D721Med (cell line): Measurements from ENCODE around the gene BCL2L14.

Source experiments
- DNase-seq: peaks from one replicate; pipeline ENCODE4 v3.0.0; 2011; ENCODE audit warnings: low spot score; ENCODE audit not compliant: insufficient read length
- FAIRE-seq: peaks from 2 replicates; lab custom pipeline; 2011; peaks lifted over from hg19 to GRCh38; lab: Jason Lieb, UNC
- TF ChIP-seq, protein P1 (sequence below): IDR thresholded peaks from 2 replicates; pipeline ENCODE4 v1.5.1; 2012; ENCODE audit warnings: mild to moderate bottlenecking, control low read depth; ENCODE audit not compliant: insufficient read depth; ENCODE audit errors: missing control alignments

BCL2L14 gene

GRCh38 chr12:12035229-12035628, 35.5 kb upstream of the BCL2L14 start:
- TF ChIP-seq, protein P1, sequence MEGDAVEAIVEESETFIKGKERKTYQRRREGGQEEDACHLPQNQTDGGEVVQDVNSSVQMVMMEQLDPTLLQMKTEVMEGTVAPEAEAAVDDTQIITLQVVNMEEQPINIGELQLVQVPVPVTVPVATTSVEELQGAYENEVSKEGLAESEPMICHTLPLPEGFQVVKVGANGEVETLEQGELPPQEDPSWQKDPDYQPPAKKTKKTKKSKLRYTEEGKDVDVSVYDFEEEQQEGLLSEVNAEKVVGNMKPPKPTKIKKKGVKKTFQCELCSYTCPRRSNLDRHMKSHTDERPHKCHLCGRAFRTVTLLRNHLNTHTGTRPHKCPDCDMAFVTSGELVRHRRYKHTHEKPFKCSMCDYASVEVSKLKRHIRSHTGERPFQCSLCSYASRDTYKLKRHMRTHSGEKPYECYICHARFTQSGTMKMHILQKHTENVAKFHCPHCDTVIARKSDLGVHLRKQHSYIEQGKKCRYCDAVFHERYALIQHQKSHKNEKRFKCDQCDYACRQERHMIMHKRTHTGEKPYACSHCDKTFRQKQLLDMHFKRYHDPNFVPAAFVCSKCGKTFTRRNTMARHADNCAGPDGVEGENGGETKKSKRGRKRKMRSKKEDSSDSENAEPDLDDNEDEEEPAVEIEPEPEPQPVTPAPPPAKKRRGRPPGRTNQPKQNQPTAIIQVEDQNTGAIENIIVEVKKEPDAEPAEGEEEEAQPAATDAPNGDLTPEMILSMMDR: no peak
- FAIRE-seq: no peak
- DNase-seq: no peak

GRCh38 chr12:12036901-12037300, 33.8 kb upstream of the BCL2L14 start:
- no peak for DNase-seq
- TF ChIP-seq, protein P1: no peak
- no peak for FAIRE-seq

GRCh38 chr12:12039897-12040296, 30.8 kb upstream of the BCL2L14 start:
- TF ChIP-seq, protein P1: no peak
- DNase-seq (no peak), FAIRE-seq (no peak)

DNA sequence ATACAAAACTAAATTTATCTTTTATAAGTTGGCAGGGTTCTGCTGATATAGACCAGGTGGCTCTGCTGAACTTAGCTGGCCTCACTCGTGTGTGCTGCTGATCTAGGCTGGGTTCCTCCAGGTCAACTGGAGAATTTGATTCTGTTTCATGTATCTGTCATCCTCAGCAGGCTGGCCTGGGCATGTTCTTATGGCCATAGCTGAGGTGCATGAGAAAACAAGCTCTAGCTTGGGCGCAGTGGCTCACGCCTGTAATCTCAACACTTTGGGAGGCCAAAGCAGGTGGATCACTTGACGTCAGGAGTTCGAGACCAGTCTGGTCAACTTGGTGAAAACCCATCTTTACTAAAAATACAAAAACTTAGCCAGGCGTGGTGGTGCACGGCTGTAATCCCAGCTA, 24.3 kb upstream of the BCL2L14 start:
- TF ChIP-seq, protein P1: no peak
- FAIRE-seq (no peak), DNase-seq (no peak)

- TF ChIP-seq, protein P1: no peak
- DNase-seq (no peak), FAIRE-seq (no peak)
These were observed 23.1 kb upstream of the BCL2L14 start for GRCh38 chr12:12047682-12048081.

DNA sequence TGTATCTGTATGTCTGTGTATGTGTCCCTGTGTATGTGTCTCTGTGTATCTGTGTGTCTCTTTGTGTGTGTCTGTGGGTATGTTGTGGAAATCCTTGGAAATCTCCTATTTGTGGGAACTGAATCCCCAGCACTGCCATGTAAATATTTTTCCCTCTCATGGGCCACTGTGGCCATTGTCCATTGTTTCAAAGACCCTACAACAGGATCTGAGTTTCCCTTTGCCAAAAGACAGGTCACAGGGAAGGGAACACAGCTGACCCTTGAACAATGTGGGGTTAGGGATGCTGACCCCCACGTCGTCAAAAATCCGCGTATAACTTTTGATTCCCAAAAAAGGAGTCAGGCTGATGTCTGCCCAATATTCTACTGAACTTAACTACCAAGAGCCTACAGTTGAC, 22.5 kb upstream of the BCL2L14 start:
- TF ChIP-seq, protein P1: no peak

GRCh38 chr12:12048714-12049113, 22.0 kb upstream of the BCL2L14 start:
- FAIRE-seq: no peak
- no peak for DNase-seq
- TF ChIP-seq, protein P1: no peak

More for the DNA sequence above, 22.5 kb upstream of the BCL2L14 start:
- DNase-seq: no peak
- FAIRE-seq: no peak
